Stimulated activated CD4-positive, alpha-beta T cell treated with anti-CD3 and anti-CD28 coated beads, TNF-alpha, amount 100 ng/mL, for 24 hours (primary cell): ENCODE data around the gene BATF3.
A peak's percentile ranks its signal among the peaks of the same experiment; 100 is the strongest.

Source experiments
- DNase-seq, 3 experiments: peaks; one replicate each; pipeline ENCODE4 v3.0.0-alpha.2; 2020; ENCODE audit warnings: low read depth in 3 of 3

BATF3 gene

GRCh38 chr1:212684521-212685090 is 15.0 kb downstream of the BATF3 start:
- no peak for DNase-seq

GRCh38 chr1:212684076-212684475 is 15.6 kb downstream of the BATF3 start:
- no peak for DNase-seq

DNA sequence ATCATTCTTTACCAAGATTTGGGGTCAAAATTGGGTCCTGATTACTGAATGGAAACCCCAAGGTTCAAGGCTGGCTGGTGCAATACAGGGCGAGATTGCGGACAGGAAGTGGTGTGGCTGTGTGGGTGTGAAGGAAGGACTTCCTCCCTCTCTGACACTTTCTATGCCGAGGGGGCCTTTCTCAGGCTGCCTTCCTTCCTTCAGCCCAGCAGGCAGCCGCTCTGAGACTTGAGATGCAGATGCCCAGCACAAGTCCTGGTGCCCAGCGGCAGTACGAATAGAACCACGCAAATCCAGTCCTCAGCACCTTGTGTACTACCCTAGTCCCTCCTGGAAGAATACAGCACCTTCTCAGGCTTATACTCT is 16.3 kb downstream of the BATF3 start:
- DNase-seq = peak in 1 of 3 experiments; percentile 53

DNA sequence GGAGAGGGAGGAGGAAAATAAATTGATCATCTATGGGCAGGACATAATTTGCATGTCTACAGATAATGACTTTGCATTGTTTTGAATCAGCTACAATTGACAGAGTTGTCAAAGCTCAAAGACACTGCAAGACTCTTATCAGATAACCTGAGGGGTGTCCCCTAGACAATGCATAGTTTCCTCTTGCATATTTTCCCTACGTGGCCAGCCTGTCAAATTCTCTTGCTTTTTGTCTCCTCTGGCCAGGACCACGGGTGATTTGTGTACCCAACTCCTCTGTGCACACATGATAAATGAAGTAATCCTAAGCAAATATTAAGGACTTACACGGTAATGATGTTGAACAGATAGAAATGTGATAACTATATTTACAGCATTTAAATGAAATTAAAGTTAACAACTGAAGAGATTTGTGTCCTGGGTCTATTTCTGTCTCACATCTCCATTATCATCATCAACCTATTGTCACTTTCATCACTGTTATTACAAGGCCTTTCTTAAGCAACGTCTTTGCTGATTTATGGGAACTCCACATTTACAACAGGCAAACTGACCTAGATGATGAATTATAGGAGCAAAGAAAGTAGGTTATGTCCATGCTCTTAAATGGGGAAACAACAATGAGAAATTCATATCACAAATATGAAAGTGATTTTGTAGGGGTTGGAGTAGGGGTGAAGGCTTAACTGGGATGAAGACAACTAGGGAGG is 18.8 kb downstream of the BATF3 start:
- no peak for DNase-seq

DNA sequence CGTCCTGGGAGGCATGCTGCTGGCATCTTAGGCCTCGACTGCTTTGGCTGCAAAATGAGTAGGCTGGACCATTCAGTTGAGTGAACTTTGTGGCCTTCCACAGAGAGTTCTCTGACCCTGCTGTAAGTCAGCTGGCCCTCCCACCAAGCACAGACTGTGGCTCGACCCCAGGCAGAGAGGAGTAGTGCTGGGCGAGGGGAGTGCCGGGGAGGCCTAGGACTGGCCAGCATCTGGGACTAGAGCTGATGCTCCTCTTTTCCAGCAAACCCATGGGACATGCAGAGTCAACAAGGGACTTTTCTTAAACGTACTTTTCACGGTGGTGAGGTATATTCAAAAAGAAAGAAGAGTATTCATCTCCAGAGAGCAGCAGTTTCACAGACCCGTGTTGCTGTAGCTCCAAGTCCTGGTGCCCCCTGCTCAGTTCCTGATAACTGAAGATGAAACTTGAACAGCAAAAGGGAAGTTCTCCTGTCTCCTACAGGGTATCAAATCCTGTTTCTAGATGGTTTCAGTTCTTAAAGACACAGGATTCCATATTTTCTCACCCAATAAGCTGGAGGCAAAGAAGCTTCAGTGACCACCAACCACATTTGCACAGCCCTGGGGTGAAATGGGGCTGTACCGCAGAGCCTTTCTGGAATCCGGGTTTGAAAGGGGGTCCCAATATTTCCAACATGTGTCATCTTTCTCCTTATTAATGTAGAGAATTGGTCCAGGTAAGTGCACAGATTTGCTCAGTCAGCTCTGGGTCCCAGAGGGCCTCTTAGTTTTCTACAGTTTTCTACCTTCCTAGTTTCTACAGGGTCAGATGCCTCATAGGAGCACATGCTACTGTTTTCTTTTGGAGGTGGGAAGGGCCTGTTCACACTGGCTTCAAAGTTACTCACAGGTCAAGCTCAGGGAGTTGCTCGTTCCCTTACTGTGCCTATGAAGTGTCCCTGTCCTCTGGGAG is 20.9 kb downstream of the BATF3 start:
- DNase-seq = no peak

GRCh38 chr1:212677573-212677972 is 22.1 kb downstream of the BATF3 start:
- DNase-seq = no peak

GRCh38 chr1:212677136-212677535 is 22.5 kb downstream of the BATF3 start:
- no peak for DNase-seq

DNA sequence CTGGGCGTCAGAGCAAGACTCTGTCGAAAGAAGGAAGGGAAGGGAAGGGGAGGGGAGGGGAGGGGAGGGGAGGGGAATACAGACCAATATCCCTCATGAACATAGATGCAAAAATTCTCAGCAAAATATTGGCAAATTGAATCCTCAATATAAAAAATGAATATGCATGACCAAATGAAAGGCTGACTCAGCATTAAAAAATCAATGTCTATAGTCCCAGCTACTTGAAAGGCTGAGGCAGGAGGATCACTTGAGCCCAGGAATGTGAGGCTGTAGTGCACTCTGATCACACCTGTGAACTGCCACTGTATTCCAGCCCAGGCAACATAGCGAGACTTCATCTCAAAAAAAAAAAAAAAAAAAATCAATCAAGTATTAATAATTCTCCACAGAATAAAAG is 24.0 kb downstream of the BATF3 start:
- DNase-seq = no peak

DNA sequence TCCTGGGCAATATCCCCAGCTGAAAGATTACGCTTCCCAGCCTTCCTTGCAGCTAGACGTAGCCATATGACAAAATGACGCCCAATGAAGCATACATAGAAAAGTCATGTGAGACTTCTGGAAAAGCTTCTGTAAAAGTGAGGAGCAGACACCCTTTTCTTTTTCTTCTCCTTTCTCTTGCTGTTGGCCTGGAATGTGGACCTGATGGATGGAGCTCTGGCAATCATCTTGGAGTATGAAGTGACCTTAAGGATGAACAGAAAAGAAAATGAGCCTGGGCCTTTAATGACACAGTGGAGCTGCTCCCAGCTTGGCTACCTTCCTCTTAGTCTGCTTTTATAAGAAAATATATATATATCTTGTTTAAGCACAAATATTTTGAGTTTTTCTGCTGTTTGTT is 24.8 kb downstream of the BATF3 start:
- DNase-seq = no peak

DNA sequence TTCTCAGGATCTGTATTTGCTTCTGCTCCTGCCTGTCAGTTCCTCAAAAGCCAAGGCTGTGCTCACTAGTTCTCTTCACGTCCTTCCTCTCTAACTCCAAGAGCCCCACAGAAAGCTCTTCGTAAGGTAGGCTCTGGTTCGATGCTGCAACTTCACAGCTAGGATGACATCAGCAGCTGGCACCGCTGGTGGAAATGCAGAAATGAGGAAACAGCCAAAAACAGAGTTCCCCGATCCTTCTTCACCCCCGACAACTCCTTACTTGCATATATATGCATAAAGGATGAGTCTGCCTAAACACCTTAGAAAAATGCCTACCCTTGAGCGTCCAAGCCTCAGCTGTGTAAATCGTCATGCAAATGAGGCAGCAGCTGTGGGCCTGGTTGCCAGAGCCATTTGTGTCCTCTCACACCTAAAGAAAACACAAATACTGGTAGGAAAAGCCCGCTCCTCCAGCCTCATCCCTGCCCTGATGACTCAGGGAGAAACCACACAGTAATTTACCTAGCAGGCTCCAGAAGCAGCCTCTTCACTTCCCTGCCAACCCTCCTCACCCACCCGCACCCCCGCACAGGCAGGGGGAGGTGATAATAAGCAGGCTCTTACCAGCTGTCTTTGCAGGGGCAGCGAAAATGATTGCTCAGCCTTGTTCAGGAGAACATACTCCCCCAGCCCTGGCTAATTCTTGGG is 28.2 kb downstream of the BATF3 start:
- DNase-seq = no peak

GRCh38 chr1:212670882-212671281 is 28.8 kb downstream of the BATF3 start:
- DNase-seq = no peak

- DNase-seq = no peak
Observed at GRCh38 chr1:212670301-212670700, 29.3 kb downstream of the BATF3 start.

DNA sequence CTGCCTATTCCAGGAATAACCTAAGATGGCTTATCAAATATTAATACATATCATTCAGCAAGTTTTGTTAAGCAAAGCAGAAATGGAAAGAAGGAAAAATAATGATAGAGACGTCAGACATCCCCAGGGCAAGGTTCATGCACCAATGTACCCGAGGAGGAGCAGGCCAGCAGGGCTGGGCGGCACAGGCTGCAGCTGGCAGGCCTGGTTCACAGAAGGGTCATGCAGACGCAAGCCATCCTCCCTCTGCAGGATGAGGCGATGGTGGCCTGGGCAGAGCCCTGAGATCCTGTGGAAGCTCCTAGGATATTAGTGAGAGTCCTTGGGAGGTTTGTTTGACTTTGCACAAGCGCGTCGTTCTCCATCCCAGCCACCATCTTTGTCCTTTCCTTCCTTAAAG is 30.0 kb downstream of the BATF3 start:
- DNase-seq = no peak

GRCh38 chr1:212669102-212669501 is 30.5 kb downstream of the BATF3 start:
- no peak for DNase-seq

GRCh38 chr1:212668477-212668876 is 31.2 kb downstream of the BATF3 start:
- no peak for DNase-seq

DNA sequence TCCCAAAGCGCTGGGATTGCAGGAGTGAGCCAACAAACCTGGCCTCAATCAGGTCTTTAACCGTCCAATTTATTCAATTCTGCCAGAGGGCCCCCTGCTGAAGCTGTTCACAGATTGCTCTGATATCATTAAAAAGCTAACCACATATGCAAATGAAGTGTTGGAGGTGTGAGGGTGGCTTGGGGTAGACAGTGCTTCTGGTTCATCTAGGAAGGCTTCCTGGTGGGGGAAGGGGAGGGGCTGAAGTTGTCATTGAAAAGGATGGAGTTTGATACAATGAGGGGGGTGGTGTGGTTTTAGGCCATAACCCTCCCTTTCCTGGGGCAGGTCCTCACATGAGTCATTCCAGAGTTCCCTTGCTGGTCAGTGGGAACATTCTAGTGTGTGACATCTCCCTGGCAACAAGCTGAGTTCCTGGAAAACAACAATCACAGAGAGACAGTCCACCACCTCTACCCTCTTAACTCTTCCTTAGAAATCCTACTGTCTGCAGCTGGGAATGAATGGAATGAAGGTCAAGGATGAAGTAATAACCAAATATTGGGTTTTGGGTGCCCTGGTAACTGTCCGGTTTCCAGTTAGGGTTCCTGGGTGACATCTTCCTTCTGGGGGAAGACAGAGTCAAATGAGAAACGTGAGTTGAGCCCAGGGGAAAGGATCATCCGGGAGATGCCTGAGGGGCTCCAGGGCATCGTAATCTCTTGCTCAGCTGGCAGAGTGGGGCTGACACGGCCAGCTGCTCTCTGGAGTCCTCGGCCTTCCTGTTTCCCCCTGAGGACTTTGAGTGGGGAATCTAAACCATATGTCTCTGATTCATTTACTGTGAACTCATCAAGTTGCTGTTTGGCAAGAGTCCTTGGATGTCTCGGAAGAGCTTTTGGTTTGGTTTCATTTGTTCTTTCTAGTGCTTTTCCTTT is 32.2 kb downstream of the BATF3 start:
- no peak for DNase-seq

- no peak for DNase-seq
Observed at GRCh38 chr1:212666116-212666775, 33.4 kb downstream of the BATF3 start.

GRCh38 chr1:212665241-212666115 is 34.2 kb downstream of the BATF3 start:
- peak; percentile 63 to 82 (median 68) for DNase-seq

GRCh38 chr1:212664409-212665199 is 35.0 kb downstream of the BATF3 start:
- no peak for DNase-seq
